Trophoblast cell (in vitro differentiated cells and primary cell): Measurements from ENCODE around the gene ESR1.

Experiments
- DNase-seq, 2 donors: peaks; one replicate each; pipeline ENCODE4 v3.0.0-alpha.2; 2016
- H2AFZ ChIP-seq: 2 replicates; pipeline ENCODE4 v1.6.1; 2013; ENCODE audit warnings: low read length, moderate library complexity, mild to moderate bottlenecking; ENCODE audit not compliant: insufficient read depth, poor library complexity
- H2AK5ac ChIP-seq: 2 replicates; pipeline ENCODE4 v1.6.1; 2013; ENCODE audit warnings: mild to moderate bottlenecking, low read length
- H2BK120ac ChIP-seq: 2 replicates; pipeline ENCODE4 v1.6.1; 2013; ENCODE audit warnings: low read length, mild to moderate bottlenecking, moderate library complexity; ENCODE audit not compliant: insufficient read depth, poor library complexity
- H2BK12ac ChIP-seq: 2 replicates; pipeline ENCODE4 v1.6.1; 2013; ENCODE audit warnings: mild to moderate bottlenecking, low read length, moderate library complexity
- H2BK5ac ChIP-seq: 2 replicates; pipeline ENCODE4 v1.6.1; 2013; ENCODE audit warnings: low read length, low read depth, moderate library complexity, mild to moderate bottlenecking; ENCODE audit not compliant: poor library complexity
- H3K14ac ChIP-seq: 2 replicates; pipeline ENCODE4 v1.6.1; 2013; ENCODE audit warnings: mild to moderate bottlenecking, low read length
- H3K18ac ChIP-seq: 2 replicates; pipeline ENCODE4 v1.6.1; 2013; ENCODE audit warnings: mild to moderate bottlenecking, low read length
- H3K23ac ChIP-seq: 2 replicates; pipeline ENCODE4 v1.6.1; 2013; ENCODE audit warnings: low read length
- H3K27ac ChIP-seq: 2 replicates; pipeline ENCODE4 v1.5.1; 2013; ENCODE audit warnings: low read depth, mild to moderate bottlenecking, inconsistent platforms, low read length, moderate library complexity
- H3K27me3 ChIP-seq: 2 replicates; pipeline ENCODE4 v1.6.1; 2013; ENCODE audit warnings: inconsistent platforms, mild to moderate bottlenecking, low read length, moderate library complexity; ENCODE audit not compliant: insufficient read depth
- H3K36me3 ChIP-seq, 2 experiments: 1 replicate in 1 of 2; 2 replicates in 1 of 2; pipeline ENCODE4 v1.6.1; 2013; ENCODE audit warnings: low read length in 2 of 2, mild to moderate bottlenecking in 2 of 2, moderate library complexity in 1 of 2; ENCODE audit not compliant: insufficient read depth in 2 of 2, control insufficient read depth in 1 of 2
- H3K4ac ChIP-seq: 2 replicates; pipeline ENCODE4 v1.6.1; 2013; ENCODE audit warnings: low read depth, mild to moderate bottlenecking, low read length, moderate library complexity
- H3K4me1 ChIP-seq, 2 experiments: 1 replicate in 1 of 2; 2 replicates in 1 of 2; pipeline ENCODE4 v1.6.1; 2013; ENCODE audit warnings: low read length in 2 of 2, mild to moderate bottlenecking in 2 of 2, moderate library complexity in 1 of 2; ENCODE audit not compliant: insufficient read depth in 2 of 2, control insufficient read depth in 1 of 2
- H3K4me2 ChIP-seq: 2 replicates; pipeline ENCODE4 v1.6.1; 2013; ENCODE audit warnings: inconsistent platforms, mild to moderate bottlenecking, low read length, moderate library complexity
- H3K4me3 ChIP-seq: 2 replicates; pipeline ENCODE4 v1.5.1; 2013; ENCODE audit warnings: mild to moderate bottlenecking, low read depth, low read length, inconsistent platforms
- H3K79me1 ChIP-seq: one replicate; pipeline ENCODE4 v1.6.1; 2013; ENCODE audit warnings: low read length
- H3K79me2 ChIP-seq: 2 replicates; pipeline ENCODE4 v1.6.1; 2013; ENCODE audit warnings: low read length, mild to moderate bottlenecking; ENCODE audit not compliant: control insufficient read depth, insufficient read depth, poor library complexity
- H3K9ac ChIP-seq: 2 replicates; pipeline ENCODE4 v1.6.1; 2013; ENCODE audit warnings: mild to moderate bottlenecking, low read length
- H3K9me3 ChIP-seq: 2 replicates; pipeline ENCODE4 v1.6.1; 2013; ENCODE audit warnings: low read depth, mild to moderate bottlenecking, control low read depth, inconsistent platforms, low read length; ENCODE audit not compliant: insufficient read depth
- H4K12ac ChIP-seq: 2 replicates; pipeline ENCODE4 v1.6.1; 2013; ENCODE audit warnings: low read depth, mild to moderate bottlenecking, low read length, moderate library complexity
- H4K8ac ChIP-seq: 2 replicates; pipeline ENCODE4 v1.6.1; 2013; ENCODE audit warnings: low read depth, mild to moderate bottlenecking, low read length, moderate library complexity
- H4K91ac ChIP-seq: one replicate; pipeline ENCODE4 v1.6.1; 2013; ENCODE audit warnings: low read depth, mild to moderate bottlenecking, low read length, moderate library complexity
- WGBS: extraction: QIAGEN DNeasy Blood & Tissue Kit; methylation state at CpG from one replicate; pipeline ENCODE4 v1.1.7; 2013; ENCODE audit warnings: missing lambda C conversion rate; ENCODE audit not compliant: insufficient read length, insufficient coverage; ENCODE audit errors: extremely low coverage; 5-methylcytosine and 5-hydroxymethylcytosine counted together

Gene ESR1

DNA sequence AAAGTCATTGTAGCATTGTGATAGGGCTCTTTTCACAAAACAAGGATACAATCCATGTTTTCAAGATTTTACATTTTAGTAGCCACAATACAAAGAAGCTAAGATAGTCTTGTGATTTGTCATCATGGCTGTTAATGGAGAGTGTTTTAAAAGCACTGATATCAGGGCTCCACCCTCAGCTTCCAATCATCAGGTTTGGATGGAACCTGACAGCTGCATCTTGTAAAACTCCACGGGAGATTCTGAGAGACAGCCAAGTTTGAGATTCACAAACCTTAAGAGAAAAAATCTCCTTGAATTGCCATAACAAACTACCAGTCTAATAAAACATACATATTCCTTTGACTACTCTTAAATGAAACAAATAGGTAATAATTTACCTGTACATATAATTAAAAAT lies 280.2 kb downstream of the ESR1 start:
- no peak overlapping the region for H2AFZ ChIP-seq
- H3K79me2 ChIP-seq = peaks cover 1% of the 10 kb centered on the region
- no peak overlapping the region for H4K12ac ChIP-seq
- no peak overlapping the region for H2BK12ac ChIP-seq
- no peaks in the 10 kb centered on the region for H3K36me3 ChIP-seq
- no peak overlapping the region for H2AK5ac ChIP-seq
- H4K8ac ChIP-seq = no peak overlapping the region
- H3K14ac ChIP-seq = no peak overlapping the region
- no peak overlapping the region for H3K23ac ChIP-seq
- H3K9ac ChIP-seq = no peak overlapping the region
- H2BK120ac ChIP-seq = no peak overlapping the region
- no peak overlapping the region for H3K4me3 ChIP-seq
- no peak overlapping the region for H3K27ac ChIP-seq
- H4K91ac ChIP-seq = no peak overlapping the region
- H2BK5ac ChIP-seq = no peak overlapping the region
- H3K27me3 ChIP-seq = no peaks in the 10 kb centered on the region
- H3K18ac ChIP-seq = no peak overlapping the region
- no peak for DNase-seq
- no CpG with 5 or more reads among the region's 1 CpG for WGBS
- peaks cover 3 to 7% of the 10 kb centered on the region in 2 experiments for H3K4me1 ChIP-seq
- no peak overlapping the region for H3K4me2 ChIP-seq
- H3K9me3 ChIP-seq = no peaks in the 10 kb centered on the region
- H3K4ac ChIP-seq = no peak overlapping the region
- H3K79me1 ChIP-seq = no peaks in the 10 kb centered on the region

- Histone ChIP-seq H4K12ac (no peak overlapping the region), H3K4me2 (no peak overlapping the region), H3K36me3 (no peaks in the 10 kb centered on the region), H3K79me2 (peaks cover 1% of the 10 kb centered on the region), H2BK12ac (no peak overlapping the region), H3K9ac (no peak overlapping the region), H3K23ac (no peak overlapping the region), H2AFZ (no peak overlapping the region), H4K8ac (no peak overlapping the region), H3K9me3 (no peaks in the 10 kb centered on the region), H3K18ac (no peak overlapping the region), H3K4me1 (peaks cover 3 to 9% of the 10 kb centered on the region in 2 experiments), H3K79me1 (peaks cover 2% of the 10 kb centered on the region), H3K4ac (no peak overlapping the region), H2AK5ac (no peak overlapping the region), H3K27ac (no peak overlapping the region), H3K14ac (no peak overlapping the region), H4K91ac (no peak overlapping the region), H3K27me3 (no peaks in the 10 kb centered on the region), H3K4me3 (no peak overlapping the region), H2BK120ac (no peak overlapping the region), H2BK5ac (no peak overlapping the region)
- DNase-seq = peak in 1 of 2 donors; percentile 31
- no CpG with 5 or more reads among the region's 7 CpGs for WGBS
Observed at GRCh38 chr6:152089992-152090391, 282.5 kb downstream of the ESR1 start.

- Histone ChIP-seq H3K79me2 (peaks cover 1% of the 10 kb centered on the region), H3K23ac (no peak overlapping the region), H3K18ac (no peak overlapping the region), H2BK5ac (no peak overlapping the region), H2BK12ac (no peak overlapping the region), H4K8ac (no peak overlapping the region), H2AFZ (no peak overlapping the region), H4K91ac (no peak overlapping the region), H2AK5ac (no peak overlapping the region), H3K9me3 (no peaks in the 10 kb centered on the region), H3K4me2 (no peak overlapping the region), H3K27me3 (no peaks in the 10 kb centered on the region), H3K4me3 (no peak overlapping the region), H3K4ac (no peak overlapping the region), H3K14ac (no peak overlapping the region), H3K27ac (no peak overlapping the region), H3K9ac (no peak overlapping the region), H3K4me1 (peaks cover 3 to 13% of the 10 kb centered on the region in 2 experiments), H3K36me3 (no peaks in the 10 kb centered on the region), H4K12ac (no peak overlapping the region), H3K79me1 (peaks cover 2% of the 10 kb centered on the region), H2BK120ac (no peak overlapping the region)
- DNase-seq = no peak
- WGBS = no CpG with 5 or more reads among the region's 2 CpGs
Observed at GRCh38 chr6:152091201-152091600, 283.7 kb downstream of the ESR1 start.

GRCh38 chr6:152091851-152092341 lies 284.4 kb downstream of the ESR1 start:
- H4K8ac ChIP-seq = no peak overlapping the region
- no CpG with 5 or more reads among the region's 4 CpGs for WGBS
- H3K4ac ChIP-seq = no peak overlapping the region
- H3K9me3 ChIP-seq = no peaks in the 10 kb centered on the region
- H2BK5ac ChIP-seq = no peak overlapping the region
- no peak overlapping the region for H4K91ac ChIP-seq
- H4K12ac ChIP-seq = no peak overlapping the region
- H3K18ac ChIP-seq = no peak overlapping the region
- peaks cover 3 to 13% of the 10 kb centered on the region in 2 experiments for H3K4me1 ChIP-seq
- H3K27me3 ChIP-seq = no peaks in the 10 kb centered on the region
- H2BK12ac ChIP-seq = no peak overlapping the region
- DNase-seq = no peak
- no peak overlapping the region for H3K9ac ChIP-seq
- no peak overlapping the region for H3K4me2 ChIP-seq
- no peak overlapping the region for H3K4me3 ChIP-seq
- no peak overlapping the region for H2AK5ac ChIP-seq
- H3K79me2 ChIP-seq = peaks cover 1% of the 10 kb centered on the region
- H3K14ac ChIP-seq = no peak overlapping the region
- no peak overlapping the region for H2BK120ac ChIP-seq
- H3K23ac ChIP-seq = no peak overlapping the region
- H3K27ac ChIP-seq = no peak overlapping the region
- H3K79me1 ChIP-seq = peaks cover 2% of the 10 kb centered on the region
- no peaks in the 10 kb centered on the region for H3K36me3 ChIP-seq
- no peak overlapping the region for H2AFZ ChIP-seq
